ENCODE data around the gene TMEM117. TPM values are rescaled to one million over a fixed set of nuclear protein-coding genes. Genes with fewer than 3 reads are reported as not detected.

The TMEM117 gene
- total RNA-seq, 1 donor from 2014 or later: 24.8 TPM

GRCh38 chr12:44296624-44297197, 460.8 kb downstream of the TMEM117 start:
- intact Hi-C loops (cut with DNase I): no loop called here
- ATAC-seq: no peak
- no peak for DNase-seq (ENCODE audit: low spot score)

GRCh38 chr12:44299524-44299923, 463.6 kb downstream of the TMEM117 start:
- ATAC-seq (no peak), DNase-seq (ENCODE audit: low spot score) (no peak)
- intact Hi-C loops (cut with DNase I): no loop called here

- no peak for ATAC-seq
- intact Hi-C loops (cut with DNase I): no loop called here
- DNase-seq (ENCODE audit: low spot score): no peak
Measured at GRCh38 chr12:44307506-44308168, 471.8 kb downstream of the TMEM117 start.

GRCh38 chr12:44313188-44313587, 477.3 kb downstream of the TMEM117 start:
- ATAC-seq (no peak), DNase-seq (ENCODE audit: low spot score) (no peak)
- intact Hi-C loops (cut with DNase I): no loop called here

GRCh38 chr12:44314007-44314500, 478.2 kb downstream of the TMEM117 start:
- no peak for DNase-seq (ENCODE audit: low spot score)
- intact Hi-C loops (cut with DNase I): no loop called here

GRCh38 chr12:44317651-44318126, 481.8 kb downstream of the TMEM117 start:
- no peak for ATAC-seq
- no peak for DNase-seq (ENCODE audit: low spot score)
- intact Hi-C loops (cut with DNase I): no loop called here

More at GRCh38 chr12:44314007-44314500, 478.2 kb downstream of the TMEM117 start:
- no peak for ATAC-seq

GRCh38 chr12:44331269-44331668, 495.4 kb downstream of the TMEM117 start:
- ATAC-seq: no peak
- DNase-seq (ENCODE audit: low spot score): no peak
- intact Hi-C loops (cut with DNase I): no loop called here

GRCh38 chr12:44334347-44334746, 498.5 kb downstream of the TMEM117 start:
- DNase-seq (ENCODE audit: low spot score): no peak
- intact Hi-C loops (cut with DNase I): no loop called here

GRCh38 chr12:44335030-44335429, 499.1 kb downstream of the TMEM117 start:
- intact Hi-C loops (cut with DNase I): no loop called here
- DNase-seq (ENCODE audit: low spot score) (no peak), ATAC-seq (no peak)

More at GRCh38 chr12:44334347-44334746, 498.5 kb downstream of the TMEM117 start:
- ATAC-seq: no peak

GRCh38 chr12:44336577-44336976, 500.7 kb downstream of the TMEM117 start:
- no peak for ATAC-seq
- no peak for DNase-seq (ENCODE audit: low spot score)
- intact Hi-C loops (cut with DNase I): no loop called here

GRCh38 chr12:44342371-44342770, 506.5 kb downstream of the TMEM117 start:
- DNase-seq (ENCODE audit: low spot score) (no peak), ATAC-seq (no peak)
- intact Hi-C loops (cut with DNase I): no loop called here

GRCh38 chr12:44347145-44347544, 511.3 kb downstream of the TMEM117 start:
- intact Hi-C loops (cut with DNase I): no loop called here

GRCh38 chr12:44357494-44357893, 521.6 kb downstream of the TMEM117 start:
- no peak for DNase-seq (ENCODE audit: low spot score)
- intact Hi-C loops (cut with DNase I): no loop called here
- ATAC-seq: no peak

More at GRCh38 chr12:44347145-44347544, 511.3 kb downstream of the TMEM117 start:
- DNase-seq (ENCODE audit: low spot score): no peak
- no peak for ATAC-seq

- intact Hi-C loops (cut with DNase I): no loop called here
- no peak for DNase-seq (ENCODE audit: low spot score)
- ATAC-seq: no peak
Measured at GRCh38 chr12:44358636-44359035, 522.8 kb downstream of the TMEM117 start.

- intact Hi-C loops (cut with DNase I): no loop called here
- no peak for ATAC-seq
- DNase-seq (ENCODE audit: low spot score): no peak
Measured at GRCh38 chr12:44362947-44363346, 527.1 kb downstream of the TMEM117 start.

GRCh38 chr12:44367136-44367535, 531.3 kb downstream of the TMEM117 start:
- DNase-seq (ENCODE audit: low spot score) (no peak), ATAC-seq (no peak)
- intact Hi-C loops (cut with DNase I): no loop called here

GRCh38 chr12:44367916-44368315, 532.0 kb downstream of the TMEM117 start:
- ATAC-seq: no peak
- intact Hi-C loops (cut with DNase I): no loop called here
- DNase-seq (ENCODE audit: low spot score): no peak

- intact Hi-C loops (cut with DNase I): no loop called here
- DNase-seq (ENCODE audit: low spot score): no peak
Measured at GRCh38 chr12:44369998-44370397, 534.1 kb downstream of the TMEM117 start.

GRCh38 chr12:44370982-44371381, 535.1 kb downstream of the TMEM117 start:
- intact Hi-C loops (cut with DNase I): no loop called here
- ATAC-seq: no peak
- DNase-seq (ENCODE audit: low spot score): no peak

More at GRCh38 chr12:44369998-44370397, 534.1 kb downstream of the TMEM117 start:
- ATAC-seq: no peak

GRCh38 chr12:44372259-44372658, 536.4 kb downstream of the TMEM117 start:
- intact Hi-C loops (cut with DNase I): no loop called here
- no peak for DNase-seq (ENCODE audit: low spot score)
- no peak for ATAC-seq
